Aorta (tissue), 5 donors: ENCODE measurements around the gene ALK. TPM values are rescaled to one million over a fixed set of nuclear protein-coding genes. Genes with fewer than 3 reads are reported as not detected.

Experiments used
- ATAC-seq: fragments of 200-7000 bp; cut with Tn5 transposase; one replicate; pipeline ENCODE4 v1.9.1; 2022; ENCODE audit warnings: moderate library complexity; ENCODE audit not compliant: low FRiP score
- DNase-seq, 2 donors: peaks; one replicate each; pipeline ENCODE4 v3.0.0-alpha.2; 2020
- H3K27ac ChIP-seq, 2 donors: one replicate each; pipeline ENCODE4 v1.5.1; 2013; ENCODE audit warnings: low read length in 2 of 2, mild to moderate bottlenecking in 2 of 2, moderate library complexity in 2 of 2, control low read depth in 1 of 2, inconsistent platforms in 1 of 2, low read depth in 1 of 2
- H3K27me3 ChIP-seq, 2 donors: one replicate each; pipeline ENCODE4 v1.6.1; 2013; ENCODE audit warnings: control low read depth in 1 of 2, low read length in 1 of 2, mild to moderate bottlenecking in 1 of 2, moderate library complexity in 1 of 2; ENCODE audit not compliant: insufficient read depth in 2 of 2, control insufficient read depth in 1 of 2
- H3K36me3 ChIP-seq, 2 donors: one replicate each; pipeline ENCODE4 v1.6.1; 2013; ENCODE audit warnings: control low read depth in 1 of 2, low read length in 1 of 2, mild to moderate bottlenecking in 1 of 2; ENCODE audit not compliant: insufficient read depth in 2 of 2, control insufficient read depth in 1 of 2
- H3K4me1 ChIP-seq, 2 donors: one replicate each; pipeline ENCODE4 v1.6.1; 2013; ENCODE audit warnings: low read length in 2 of 2, control low read depth in 1 of 2, mild to moderate bottlenecking in 1 of 2, moderate library complexity in 1 of 2; ENCODE audit not compliant: insufficient read depth in 2 of 2, control insufficient read depth in 1 of 2
- H3K4me3 ChIP-seq, 2 donors: one replicate each; pipeline ENCODE4 v1.5.1; 2013; ENCODE audit warnings: low read length in 2 of 2, control low read depth in 1 of 2, mild to moderate bottlenecking in 1 of 2
- H3K9me3 ChIP-seq: one replicate; pipeline ENCODE4 v1.6.1; 2013; ENCODE audit warnings: mild to moderate bottlenecking, low read length; ENCODE audit not compliant: control insufficient read depth
- WGBS, 2 donors: extraction: QIAGEN DNeasy Blood & Tissue Kit; methylation state at CpG; one replicate each; pipeline ENCODE4 v1.1.7; 2013; 5-methylcytosine and 5-hydroxymethylcytosine counted together
- intact Hi-C, 2 donors: fragments of 100-400 bp; cut with DNase I; formaldehyde crosslinking; loops; one replicate each; pipeline versions ENCODE4 v1.14.2 to v1.15.0; 2022
- polyA plus RNA-seq, 2 donors: library from polyadenylated mRNA; stranded (reverse); fragments of 200-250 nt; gene quantifications; one replicate each; pipeline ENCODE4 v1.2.3, GENCODE V29; 2013
- total RNA-seq, 2 donors: library from RNA; stranded (reverse); fragmentation: NEBNext Ultra II Directional; extraction: Animal tissue kit (Norgen Biotek cat#: 25700); gene quantifications; one replicate each; pipeline ENCODE4 v1.2.1, GENCODE V29; 2021
- donor health status: healthy with polysubstance abuse.
- donor health status: Bipolar disorder and iron deficiency.
- donor health status: DM: no; HTN: no; CAD: no.
- donor health status: DM: no; HTN: no; CAD: no.
- donor health status: DM: yes; HTN: yes; CAD: no.

Gene ALK
- total and polyA plus RNA-seq, 4 donors, result 0.13 to 0.30 TPM; not detected in 2

DNA sequence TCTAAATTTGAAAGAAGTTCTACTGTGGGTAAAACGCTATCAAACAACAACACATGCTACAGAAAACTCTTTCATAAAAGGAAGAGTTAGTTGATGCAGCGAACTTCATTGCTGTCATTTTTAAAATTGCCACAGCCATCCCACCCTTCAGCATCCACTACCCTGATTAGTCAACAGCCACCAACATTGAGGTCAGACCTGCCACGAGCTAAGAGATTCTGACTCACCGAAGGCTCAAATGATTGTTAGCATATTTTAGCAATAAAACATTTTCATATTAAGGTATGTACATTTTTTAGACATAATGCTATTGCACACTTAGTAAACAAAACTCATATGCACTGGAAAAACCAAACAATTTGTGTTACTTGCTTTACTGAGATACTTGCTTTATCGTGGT lies 459.1 kb downstream of the ALK start:
- H3K36me3 ChIP-seq, result no peaks in the 10 kb centered on the region
- H3K9me3 ChIP-seq, result no peaks in the 10 kb centered on the region
- H3K4me3 ChIP-seq, result no peak overlapping the region
- no peak for DNase-seq
- H3K27ac ChIP-seq, result no peak overlapping the region
- intact Hi-C loops, result no loop called here
- WGBS, 2 donors, result 87% methylated on average over 5 of the region's 5 CpGs
- peaks cover 0 to 3% of the 10 kb centered on the region in 2 donors for H3K4me1 ChIP-seq
- no peak for ATAC-seq
- no peaks in the 10 kb centered on the region for H3K27me3 ChIP-seq

DNA sequence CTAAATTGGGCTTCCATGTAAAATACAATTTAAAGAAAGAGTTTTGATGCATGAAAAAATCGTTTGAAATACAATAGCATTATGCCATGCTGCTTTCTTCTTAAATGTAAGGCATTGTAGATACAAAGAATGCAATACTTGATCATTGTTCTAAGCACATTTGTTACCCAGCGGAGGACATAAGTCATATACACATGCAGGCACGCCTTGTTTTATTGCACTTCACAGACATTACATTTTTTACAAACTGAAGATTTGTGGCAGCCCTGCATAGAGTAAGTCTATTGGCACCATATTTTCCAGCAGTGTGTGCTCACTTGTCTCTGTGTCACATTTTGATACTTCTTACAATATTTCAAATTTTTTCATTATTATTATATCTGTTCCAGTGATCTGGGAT lies 461.2 kb downstream of the ALK start:
- Histone ChIP-seq H3K9me3 (no peaks in the 10 kb centered on the region), H3K4me3 (no peak overlapping the region), H3K27ac (no peak overlapping the region), H3K36me3 (no peaks in the 10 kb centered on the region), H3K4me1 (peaks cover 0 to 3% of the 10 kb centered on the region in 2 donors), H3K27me3 (no peaks in the 10 kb centered on the region)
- ATAC-seq (no peak), DNase-seq (no peak)
- WGBS, 2 donors, result 53 to 75% methylated on average over 3 of the region's 3 CpGs
- intact Hi-C loops, result no loop called here

DNA sequence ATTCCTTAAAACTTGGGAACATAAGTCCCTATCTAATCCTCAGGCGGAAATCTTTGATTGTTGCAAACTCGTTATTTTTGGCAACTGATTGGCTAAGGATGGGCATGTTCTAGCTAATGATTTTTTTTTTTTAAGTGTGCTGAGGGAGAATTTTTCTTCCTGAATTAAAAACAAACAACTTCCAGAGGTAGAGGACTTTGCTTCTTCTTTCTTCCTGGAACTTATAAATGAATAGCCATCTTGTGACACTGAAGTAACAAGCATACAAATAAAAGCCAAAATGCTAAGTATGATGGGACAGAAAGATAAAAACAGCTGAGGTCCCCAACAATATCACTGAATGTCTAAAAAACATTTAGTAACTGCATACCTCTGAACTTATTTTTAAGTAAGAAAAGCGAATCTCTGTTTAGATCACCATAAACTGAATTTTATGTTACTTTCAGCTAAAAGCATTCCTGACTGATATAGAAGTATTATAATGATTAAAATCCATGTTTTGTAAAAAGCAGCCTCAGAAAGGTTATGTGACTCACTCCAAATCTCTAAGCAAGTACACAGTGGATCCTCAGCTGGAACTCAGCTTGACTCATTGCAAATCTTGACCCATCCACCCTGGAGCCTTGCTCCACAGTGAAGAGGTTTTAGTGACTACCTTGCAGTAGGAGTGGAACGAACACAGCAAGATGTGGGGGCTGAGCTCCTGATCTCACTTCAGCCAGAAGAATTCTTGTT lies 461.8 kb downstream of the ALK start:
- intact Hi-C loops, result no loop called here
- Histone ChIP-seq H3K4me3 (no peak overlapping the region), H3K9me3 (no peaks in the 10 kb centered on the region), H3K4me1 (peaks cover 0 to 3% of the 10 kb centered on the region in 2 donors), H3K36me3 (no peaks in the 10 kb centered on the region), H3K27ac (no peak overlapping the region), H3K27me3 (no peaks in the 10 kb centered on the region)
- DNase-seq (no peak), ATAC-seq (no peak)
- 81 to 87% methylated on average over 4 of the region's 4 CpGs for WGBS, 2 donors

DNA sequence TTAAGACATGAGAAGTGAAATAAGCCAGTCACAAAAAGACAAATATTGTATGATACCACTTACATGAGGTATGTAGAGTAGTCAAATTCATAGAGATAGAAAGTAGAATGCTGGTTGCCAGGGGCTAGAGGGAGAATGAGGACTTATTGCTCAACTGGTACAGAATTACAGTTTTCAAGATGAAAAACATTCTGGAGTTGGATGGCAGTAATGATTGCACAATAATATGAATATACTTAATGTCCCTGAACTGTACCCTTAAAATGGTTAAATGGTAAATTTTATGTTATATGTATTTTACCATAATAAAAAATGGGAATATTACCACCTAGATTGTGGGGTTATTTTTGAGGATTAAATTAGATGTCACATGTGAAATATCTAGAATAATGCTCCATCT lies 465.0 kb downstream of the ALK start:
- intact Hi-C loops, result no loop called here
- no peak overlapping the region for H3K4me3 ChIP-seq
- H3K4me1 ChIP-seq, result no peaks in the 10 kb centered on the region
- H3K36me3 ChIP-seq, result no peaks in the 10 kb centered on the region
- H3K27ac ChIP-seq, result no peak overlapping the region
- no peaks in the 10 kb centered on the region for H3K27me3 ChIP-seq
- no peaks in the 10 kb centered on the region for H3K9me3 ChIP-seq
- no peak for DNase-seq
- ATAC-seq, result no peak

DNA sequence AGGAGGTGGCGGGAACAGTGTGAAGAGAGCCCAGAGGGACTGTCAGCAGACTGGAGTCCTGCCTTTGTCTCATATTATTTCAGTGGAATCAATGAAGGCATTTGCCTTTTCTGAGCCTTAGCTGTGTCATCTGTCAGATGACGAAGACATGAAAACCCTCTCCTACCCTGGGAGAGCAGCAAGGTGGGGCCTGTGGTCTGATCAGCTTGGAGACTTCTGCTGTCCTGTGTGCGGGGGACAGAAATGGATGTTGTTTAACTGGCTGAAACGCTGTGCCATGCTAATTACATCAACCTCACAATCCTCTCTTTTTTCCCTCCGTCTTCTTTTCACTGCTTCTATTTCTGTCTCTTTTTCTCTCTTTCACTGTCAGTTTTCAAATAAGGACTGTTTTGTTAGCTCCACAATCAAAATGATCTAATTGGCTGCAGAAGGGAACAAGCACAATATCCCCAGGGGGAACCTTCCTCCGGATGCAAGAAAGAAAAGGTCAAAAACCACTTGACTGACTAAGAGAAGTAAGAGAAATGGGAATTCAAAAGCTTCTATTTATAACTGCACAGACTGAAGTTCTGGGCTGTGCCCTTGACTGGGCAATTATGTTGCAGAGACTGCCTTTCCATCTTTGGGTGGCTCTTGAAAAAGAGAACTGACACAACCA lies 466.1 kb downstream of the ALK start:
- no peak for ATAC-seq
- H3K27ac ChIP-seq, result no peak overlapping the region
- 44 to 48% methylated on average over 6 of the region's 6 CpGs for WGBS, 2 donors
- intact Hi-C loops, result no loop called here
- no peaks in the 10 kb centered on the region for H3K4me1 ChIP-seq
- no peaks in the 10 kb centered on the region for H3K36me3 ChIP-seq
- DNase-seq, result no peak
- no peaks in the 10 kb centered on the region for H3K9me3 ChIP-seq
- H3K27me3 ChIP-seq, result no peaks in the 10 kb centered on the region
- H3K4me3 ChIP-seq, result no peak overlapping the region

DNA sequence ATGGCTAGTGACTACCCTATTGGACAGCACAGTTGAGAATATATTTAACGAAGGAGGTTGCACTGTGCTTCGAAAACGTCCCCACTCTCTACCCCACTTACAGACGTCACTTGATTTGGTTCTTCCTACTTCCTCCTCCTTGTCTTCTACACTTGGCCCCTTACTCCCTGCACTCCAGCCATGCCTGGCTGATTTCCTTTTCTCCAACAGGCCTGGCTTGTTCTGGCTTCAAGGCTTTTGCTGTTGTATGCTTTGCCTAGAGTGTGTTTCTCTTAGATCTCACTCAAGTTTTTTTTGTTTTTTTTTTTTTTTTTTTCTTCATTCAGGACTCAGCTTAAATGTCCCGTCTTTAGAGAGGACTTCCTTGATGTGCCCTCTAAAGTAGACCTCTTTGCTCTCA lies 469.4 kb downstream of the ALK start:
- DNase-seq (no peak), ATAC-seq (no peak)
- H3K4me3 ChIP-seq, result no peak overlapping the region
- no peaks in the 10 kb centered on the region for H3K36me3 ChIP-seq
- intact Hi-C loops, result no loop called here
- H3K27me3 ChIP-seq, result no peaks in the 10 kb centered on the region
- no peak overlapping the region for H3K27ac ChIP-seq
- WGBS, 2 donors, result 66 to 75% methylated on average over 5 of the region's 5 CpGs
- no peaks in the 10 kb centered on the region for H3K9me3 ChIP-seq
- no peaks in the 10 kb centered on the region for H3K4me1 ChIP-seq

DNA sequence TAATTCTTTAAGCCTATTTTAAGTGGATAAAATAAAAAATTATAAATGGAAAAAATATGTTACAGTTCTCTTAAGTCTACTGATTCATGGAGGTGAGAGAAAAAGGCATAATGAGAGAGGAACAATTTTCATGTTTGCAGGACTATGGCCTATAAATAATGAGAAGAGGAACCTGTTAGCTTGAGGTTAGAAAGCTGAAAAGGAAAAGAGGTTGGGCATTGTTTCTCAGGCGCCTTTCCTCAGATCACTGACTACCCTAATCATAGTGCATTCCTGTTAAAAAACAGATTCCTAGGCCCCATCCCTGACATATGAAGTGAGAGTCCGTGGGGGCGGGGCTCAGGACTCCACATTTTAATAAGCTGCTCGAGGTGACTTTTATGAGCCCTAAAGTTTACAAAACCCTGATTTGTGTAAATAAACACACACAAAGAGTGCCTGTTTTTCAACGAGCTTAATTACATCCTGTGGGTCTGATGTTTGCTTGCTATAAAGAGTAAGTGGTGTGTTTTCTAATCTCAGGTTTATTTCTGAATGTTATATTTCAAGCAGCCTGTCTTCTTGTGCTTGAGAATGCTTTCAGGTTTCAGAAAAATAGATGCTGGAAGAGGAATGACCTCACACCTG lies 470.7 kb downstream of the ALK start:
- Histone ChIP-seq H3K4me3 (no peak overlapping the region), H3K9me3 (no peaks in the 10 kb centered on the region), H3K27ac (no peak overlapping the region), H3K27me3 (no peaks in the 10 kb centered on the region), H3K36me3 (no peaks in the 10 kb centered on the region), H3K4me1 (no peaks in the 10 kb centered on the region)
- intact Hi-C loops, result no loop called here
- no peak for ATAC-seq
- no peak for DNase-seq
- 47 to 48% methylated on average over 5 of the region's 5 CpGs for WGBS, 2 donors

DNA sequence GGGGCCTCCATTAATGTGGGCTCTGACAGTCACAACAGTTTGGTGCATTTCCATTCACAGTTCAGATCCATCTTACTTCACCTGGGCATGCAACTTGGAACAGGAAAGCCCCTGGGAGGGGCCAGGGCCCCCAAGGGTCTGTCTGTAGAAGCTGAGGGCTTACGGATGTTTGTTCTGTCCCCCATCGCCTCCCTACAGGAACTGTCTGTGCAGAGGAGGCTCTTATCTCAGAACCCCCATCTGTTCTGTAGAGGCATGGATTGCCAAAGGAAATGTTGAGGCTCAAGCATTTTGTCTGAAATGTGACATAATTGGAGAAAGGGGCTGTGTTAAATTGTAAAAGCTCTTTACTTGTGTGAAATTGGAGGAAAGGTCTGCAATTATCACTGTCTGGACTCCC lies 471.9 kb downstream of the ALK start:
- ATAC-seq, result no peak

More for the DNA sequence above, 471.9 kb downstream of the ALK start:
- H3K27ac ChIP-seq, result no peak overlapping the region
- DNase-seq, result no peak
- no peaks in the 10 kb centered on the region for H3K36me3 ChIP-seq
- no peaks in the 10 kb centered on the region for H3K9me3 ChIP-seq
- no peak overlapping the region for H3K4me3 ChIP-seq
- intact Hi-C loops, result no loop called here
- WGBS, 2 donors, result 74 to 77% methylated on average over 2 of the region's 2 CpGs
- no peaks in the 10 kb centered on the region for H3K27me3 ChIP-seq
- no peaks in the 10 kb centered on the region for H3K4me1 ChIP-seq
